K562 (cell line): ENCODE results near the gene LMNA. TPM values are rescaled to one million over a fixed set of nuclear protein-coding genes. Genes with fewer than 3 reads are reported as not detected.

ENCODE experiments used
- ADNP ChIP-seq: fragments of 200-800 bp; sonication (Bioruptor generic); IDR thresholded peaks from 2 replicates; pipeline ENCODE4 v1.6.1; 2016; ENCODE audit warnings: missing genetic modification characterization, missing compliant biosample characterization
- ATF2 ChIP-seq: sonication (generic); formaldehyde crosslinking; IDR thresholded peaks from 2 replicates; pipeline ENCODE4 v1.8.1; 2022; ENCODE audit warnings: missing genetic modification reagents
- BRD9 ChIP-seq: fragments of 450-650 bp; IDR thresholded peaks from 2 replicates; pipeline ENCODE4 v1.6.1; 2018; ENCODE audit warnings: low read depth; ENCODE audit not compliant: partially characterized antibody
- E2F8 ChIP-seq: fragments of 450-650 bp; IDR thresholded peaks from 2 replicates; pipeline ENCODE4 v1.7.1; 2018; ENCODE audit warnings: mild to moderate bottlenecking, low read depth; ENCODE audit not compliant: partially characterized antibody
- ETS2 ChIP-seq: IDR thresholded peaks from 2 replicates; pipeline ENCODE4 v1.6.1; 2016; ENCODE audit warnings: borderline replicate concordance, missing genetic modification characterization, mild to moderate bottlenecking, moderate library complexity, missing compliant biosample characterization; ENCODE audit not compliant: poor library complexity, severe bottlenecking
- FOXA1 ChIP-seq: fragments of 450-650 bp; IDR thresholded peaks from 2 replicates; pipeline ENCODE4 v1.6.1; 2016; ENCODE audit warnings: mild to moderate bottlenecking, borderline replicate concordance
- FOXJ3 ChIP-seq: sonication (generic); formaldehyde crosslinking; IDR thresholded peaks from 2 replicates; pipeline ENCODE4 v1.4.0; 2020; ENCODE audit warnings: mild to moderate bottlenecking, missing genetic modification reagents
- HNRNPUL1 ChIP-seq: fragments of 200-400 bp; formaldehyde crosslinking; IDR thresholded peaks from 2 replicates; pipeline ENCODE4 v1.6.1; 2017; ENCODE audit warnings: low read length
- KAT2B ChIP-seq: IDR thresholded peaks from one replicate; pipeline ENCODE4 v1.6.1; 2012; ENCODE audit warnings: low read depth, mild to moderate bottlenecking, control low read depth, inconsistent platforms, low read length, moderate library complexity
- KDM1A ChIP-seq, 2 experiments: fragments of 450-650 bp; IDR thresholded peaks; 2 replicates each; pipeline ENCODE4 v1.6.1; 2016; ENCODE audit warnings: mild to moderate bottlenecking in 2 of 2
- MCM3 ChIP-seq: fragments of 450-650 bp; IDR thresholded peaks from 2 replicates; pipeline ENCODE4 v1.6.1; 2016
- SMAD3 ChIP-seq: fragments of 450-650 bp; formaldehyde crosslinking; conservative IDR thresholded peaks from 2 replicates; pipeline ENCODE4 v1.4.0; 2020; ENCODE audit warnings: mild to moderate bottlenecking
- ZNF12 ChIP-seq: sonication (generic); formaldehyde crosslinking; IDR thresholded peaks from 2 replicates; pipeline ENCODE4 v1.4.0; 2020; ENCODE audit warnings: mild to moderate bottlenecking, missing genetic modification reagents
- ZNF274 ChIP-seq: IDR thresholded peaks from 2 replicates; pipeline ENCODE4 v1.6.1; 2011; ENCODE audit warnings: low read depth, mild to moderate bottlenecking, low read length, moderate library complexity, borderline replicate concordance
- ZNF398 ChIP-seq: fragments of 250-450 bp; sonication (Bioruptor Pico); IDR thresholded peaks from 2 replicates; pipeline ENCODE4 v1.8.0; 2021; ENCODE audit warnings: moderate library complexity, mild to moderate bottlenecking, inconsistent platforms
- ZNF518B ChIP-seq: fragments of 250-450 bp; sonication (Bioruptor Pico); IDR thresholded peaks from 2 replicates; pipeline ENCODE4 v1.5.0; 2021; ENCODE audit warnings: mild to moderate bottlenecking, moderate library complexity
- polyA plus RNA-seq, 8 experiments: library from polyadenylated mRNA; depleted of rRNA in 4 of 8; stranded (reverse) in 5 of 8; unstranded in 3 of 8; fragments of >200 nt; fragmentation: Nextera tagmentation in 2 of 8; fragmentation: Illumina TruSeq in 1 of 8; extraction: Ambion mirVana in 2 of 8; extraction: Trizol in 1 of 8; gene quantifications; 2 replicates each; pipeline versions ENCODE4 v1.2.1 to v1.2.3, GENCODE V29; 2011 to 2014; ENCODE audit warnings: inconsistent platforms in 1 of 8, missing spikeins in 1 of 8
- total RNA-seq, 7 experiments: library from RNA; depleted of rRNA in 6 of 7; stranded (reverse); fragments of >200 nt in 6 of 7; fragmentation: Illumina TruSeq in 2 of 7; extraction: Trizol in 2 of 7; gene quantifications; 2 replicates each; pipeline versions ENCODE4 v1.2.1 to v1.2.3, GENCODE V29; 2011 to 2021; ENCODE audit warnings: low replicate concordance in 1 of 7

LMNA gene
- total and polyA plus RNA-seq, 9 of the 15 experiments (the other 6 are each of a cell fraction or from before 2014, with no cell fraction given) = 1.00 to 347 (median 88.2) TPM

- TF ChIP-seq SMAD3 (CRISPR knock-in tag) (no peak), KAT2B (no peak), ADNP (no peak), ZNF518B (CRISPR knock-in tag) (no peak), E2F8 (no peak), ZNF274 (no peak), MCM3 (no peak), BRD9 (peak; percentile 51), HNRNPUL1 (no peak), FOXJ3 (CRISPR knock-in tag) (no peak), ZNF398 (CRISPR knock-in tag) (no peak), ATF2 (CRISPR knock-in tag) (no peak), ZNF12 (CRISPR knock-in tag) (no peak; the same call in 1 of the 2 replicates), ETS2 (no peak), FOXA1 (no peak), KDM1A (IDR thresholded peaks at IDR 0.05) (no peak; a peak in 1 of 4 replicates)
These were observed at the start of gene LMNA (continued) for GRCh38 chr1:156114101-156114918.
